GM18502 (cell line): Measurements from ENCODE around the gene GRID2IP.
"Not testable (repeated sequence)": the region's sequence is repeated elsewhere in the genome, so short reads cannot be mapped to it uniquely, and the experiment has no call there.

Experiments
- ATAC-seq: cut with Tn5 transposase; IDR thresholded peaks from one replicate; pipeline ENCODE4 v1.9.1; 2021; ENCODE audit warnings: mild to moderate bottlenecking; ENCODE audit not compliant: unreplicated experiment, poor library complexity

The GRID2IP gene

GRCh38 chr7:6458676-6459075, 92.6 kb downstream of the GRID2IP start:
- ATAC-seq = not testable (repeated sequence)

- no peak for ATAC-seq
These were observed 97.5 kb downstream of the GRID2IP start for GRCh38 chr7:6453734-6454133.

DNA sequence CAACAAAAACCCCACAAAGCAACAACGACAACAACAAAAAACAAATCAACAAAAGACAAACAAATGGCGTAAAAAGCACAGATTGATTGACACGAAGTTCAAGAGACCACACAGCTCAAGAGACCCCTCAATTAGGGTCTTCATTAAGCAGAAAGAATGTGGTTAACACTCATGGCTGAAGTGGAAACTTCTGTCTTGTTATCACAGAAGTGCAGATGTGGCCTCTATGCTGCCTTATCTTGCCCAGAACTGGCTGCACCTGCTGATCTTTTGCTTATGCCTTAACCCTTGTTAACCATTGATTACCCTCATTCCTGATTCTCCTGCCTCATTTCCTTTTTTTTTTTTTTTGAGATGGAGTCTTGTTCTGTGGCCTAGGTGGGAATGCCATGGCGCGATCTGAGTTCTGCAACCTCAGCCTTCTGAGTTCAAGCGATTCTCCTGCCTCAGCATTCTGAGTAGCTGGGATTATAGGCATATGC, 100.0 kb downstream of the GRID2IP start:
- ATAC-seq = no peak

DNA sequence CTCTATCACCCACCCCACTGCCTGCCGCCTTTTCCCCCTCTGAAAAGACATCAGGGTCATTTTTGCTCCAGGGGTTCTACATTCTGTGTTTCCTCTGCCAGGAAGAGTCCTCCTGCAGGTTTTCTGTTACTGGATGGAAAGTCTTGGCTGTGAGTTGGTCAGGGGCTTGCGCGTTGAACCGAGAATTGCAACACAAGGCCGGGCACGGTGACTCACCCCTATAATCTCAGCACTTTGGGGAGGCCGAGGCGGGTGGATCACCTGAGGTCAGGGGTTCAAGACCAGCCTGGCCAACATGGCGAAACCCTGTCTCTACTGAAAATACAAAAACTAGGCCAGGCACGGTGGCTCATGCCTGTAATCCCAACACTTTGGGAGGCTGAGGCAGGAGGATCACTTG, 100.7 kb downstream of the GRID2IP start:
- ATAC-seq = not testable (repeated sequence)

- not testable (repeated sequence) for ATAC-seq
These were observed 101.4 kb downstream of the GRID2IP start for GRCh38 chr7:6449884-6450283.

DNA sequence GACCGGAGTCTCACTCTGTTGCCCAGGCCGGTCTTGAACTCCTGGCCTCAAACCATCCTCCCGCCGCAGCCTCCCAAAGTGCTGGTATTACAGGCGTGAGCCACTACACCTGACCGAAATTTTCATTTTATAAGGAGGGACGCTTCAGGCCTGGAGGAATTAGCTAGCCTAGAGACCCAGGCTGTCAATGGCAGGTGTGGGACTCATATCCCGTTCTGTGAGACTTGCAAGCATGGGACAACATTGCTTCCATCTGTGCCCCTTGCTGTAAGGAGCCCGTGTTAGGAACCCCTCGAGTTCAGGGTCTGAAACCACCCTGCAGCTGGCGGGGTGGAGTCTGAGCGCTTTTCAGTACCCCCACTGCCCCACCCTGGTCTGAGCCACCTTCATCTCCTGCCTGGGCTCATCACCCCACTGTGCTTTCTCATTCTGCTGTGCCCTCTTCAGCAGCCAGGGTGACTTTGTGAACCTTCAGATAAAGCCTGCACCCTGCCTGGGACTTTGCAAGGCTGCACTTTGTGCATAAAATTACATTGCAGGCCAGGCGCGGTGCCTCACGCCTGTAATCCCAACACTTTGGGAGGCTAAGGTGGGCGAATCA, 102.2 kb downstream of the GRID2IP start:
- no peak for ATAC-seq

DNA sequence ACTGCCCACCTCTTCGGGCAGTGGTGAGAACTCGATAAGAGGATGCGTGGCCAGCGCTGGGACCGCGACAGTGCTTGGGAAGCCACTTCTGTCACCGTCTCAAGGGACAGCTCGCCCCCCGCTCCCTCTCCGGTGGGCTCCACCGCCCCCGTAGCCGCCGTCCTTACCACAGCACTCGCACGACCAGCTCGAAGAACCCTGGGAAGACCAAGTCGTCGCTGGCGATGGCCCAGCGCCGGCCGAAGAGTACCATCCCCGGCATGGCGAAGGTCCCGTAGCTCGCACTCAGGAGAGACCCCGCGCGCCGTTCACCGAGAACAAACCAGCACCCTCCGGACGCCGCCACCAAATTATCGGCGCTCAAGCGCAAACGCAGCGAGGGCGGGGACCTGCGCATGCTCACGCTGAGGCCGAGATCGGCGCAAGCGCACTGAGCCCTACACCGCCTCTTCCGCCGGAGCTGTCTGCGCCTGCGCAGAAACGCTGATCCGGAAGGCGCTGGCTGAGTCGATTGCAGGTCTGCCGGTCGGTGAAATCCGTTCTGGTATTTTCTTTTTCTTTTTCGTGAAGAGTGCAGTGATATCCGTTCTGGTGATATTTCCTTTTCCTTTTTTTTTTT, 103.6 kb downstream of the GRID2IP start, which contains the start of gene DAGLB:
Gene DAGLB, minus strand, starts transcription at position 374 of the 619 bp plus-strand sequence. Its CDS starts 112 bp downstream, at position 262.
- ATAC-seq = peak; percentile 89
